ENCODE data around the gene PRODH2. TPM values are rescaled to one million over a fixed set of nuclear protein-coding genes. Genes with fewer than 3 reads are reported as not detected.
"Not testable (repeated sequence)": the region's sequence is repeated elsewhere in the genome, so short reads cannot be mapped to it uniquely, and the experiment has no call there.

PRODH2 gene
- total RNA-seq, 3 donors from 2014 or later: not detected

- H3K4me3 ChIP-seq: no peak overlapping the region
- no peaks in the 10 kb centered on the region for H3K36me3 ChIP-seq (ENCODE audit: low read depth)
- ATAC-seq (no peak), DNase-seq (no peak)
- H3K4me1 ChIP-seq (ENCODE audit: low read depth): no peaks in the 10 kb centered on the region
- intact Hi-C loops (cut with DNase I, micrococcal nuclease): no loop called here
- H3K9me3 ChIP-seq: no peaks in the 10 kb centered on the region
- no peak for TF ChIP-seq CTCF (IDR thresholded peaks at IDR 0.05)
Observed at GRCh38 chr19:35773020-35773806, 39.4 kb downstream of the PRODH2 start.

- DNase-seq; H3K9me3 ChIP-seq; ATAC-seq; intact Hi-C loops (cut with DNase I, micrococcal nuclease); H3K4me1 ChIP-seq (ENCODE audit: low read depth); H3K4me3 ChIP-seq; H3K36me3 ChIP-seq (ENCODE audit: low read depth): not testable (repeated sequence)
Observed at GRCh38 chr19:35772362-35772761, 40.3 kb downstream of the PRODH2 start.

GRCh38 chr19:35768082-35768421 lies 44.6 kb downstream of the PRODH2 start:
- TF ChIP-seq CTCF (IDR thresholded peaks at IDR 0.05): no peak
- no peaks in the 10 kb centered on the region for H3K9me3 ChIP-seq
- ATAC-seq (no peak), DNase-seq (no peak)
- no peak overlapping the region for H3K4me3 ChIP-seq
- no peaks in the 10 kb centered on the region for H3K4me1 ChIP-seq (ENCODE audit: low read depth)
- H3K36me3 ChIP-seq (ENCODE audit: low read depth): no peaks in the 10 kb centered on the region
- intact Hi-C loops (cut with DNase I, micrococcal nuclease): no loop called here

- intact Hi-C loops (cut with DNase I, micrococcal nuclease): no loop called here
- no peak overlapping the region for H3K4me3 ChIP-seq
Observed at GRCh38 chr19:35767288-35768081, 45.2 kb downstream of the PRODH2 start.

GRCh38 chr19:35766571-35767104 lies 46.0 kb downstream of the PRODH2 start:
- no peaks in the 10 kb centered on the region for H3K9me3 ChIP-seq
- no peak for TF ChIP-seq CTCF (IDR thresholded peaks at IDR 0.05)
- no peak for DNase-seq
- intact Hi-C loops (cut with DNase I, micrococcal nuclease): no loop called here
- no peak overlapping the region for H3K4me3 ChIP-seq
- no peaks in the 10 kb centered on the region for H3K36me3 ChIP-seq (ENCODE audit: low read depth)
- peak; percentile 24 for ATAC-seq
- no peaks in the 10 kb centered on the region for H3K4me1 ChIP-seq (ENCODE audit: low read depth)

More at GRCh38 chr19:35767288-35768081, 45.2 kb downstream of the PRODH2 start:
- no peaks in the 10 kb centered on the region for H3K36me3 ChIP-seq (ENCODE audit: low read depth)
- ATAC-seq (peak; percentile 25), DNase-seq (no peak)
- no peak for TF ChIP-seq CTCF (IDR thresholded peaks at IDR 0.05)
- H3K9me3 ChIP-seq: no peaks in the 10 kb centered on the region
- no peaks in the 10 kb centered on the region for H3K4me1 ChIP-seq (ENCODE audit: low read depth)
